H1 (cell line): ENCODE data around the gene MAP2K2. TPM values are rescaled to one million over a fixed set of nuclear protein-coding genes. Genes with fewer than 3 reads are reported as not detected.

Experiments used
- CHD1 ChIP-seq: IDR thresholded peaks from 2 replicates; pipeline ENCODE4 v1.6.1; 2012; ENCODE audit warnings: low read depth, low read length, improper control_type of control experiment
- JUND ChIP-seq: IDR thresholded peaks from 2 replicates; pipeline ENCODE4 v1.6.1; 2011; ENCODE audit warnings: mild to moderate bottlenecking, improper control_type of control experiment, low read length
- polyA plus RNA-seq, 7 experiments: library from polyadenylated mRNA; depleted of rRNA in 3 of 7; stranded (reverse) in 5 of 7; unstranded in 2 of 7; fragments of >200 nt in 5 of 7; fragments of 200-250 nt in 2 of 7; gene quantifications; 1 replicate in 5 of 7; 2 replicates in 1 of 7; 4 replicates in 1 of 7; pipeline versions ENCODE4 v1.2.1 to v1.2.3, GENCODE V29; 2011 to 2013; ENCODE audit warnings: missing spikeins in 2 of 7, mixed read lengths in 2 of 7
- total RNA-seq: library from RNA; stranded (reverse); fragmentation: NEBNext Ultra II Directional; extraction: Animal tissue kit (Norgen Biotek cat#: 25700); gene quantifications from 2 replicates; pipeline ENCODE4 v1.2.1, GENCODE V29; 2021

Gene MAP2K2
- total and polyA plus RNA-seq, 2 of the 8 experiments (the other 6 are each of a cell fraction or from before 2014, with no cell fraction given): 111 to 162 TPM

- TF ChIP-seq CHD1 (no peak), JUND (no peak)
Measured at GRCh38 chr19:4152241-4152998, 28.5 kb upstream of the MAP2K2 start (continued).
